ENCODE measurements around the gene KCNG2. TPM values are rescaled to one million over a fixed set of nuclear protein-coding genes. Genes with fewer than 3 reads are reported as not detected.

The KCNG2 gene
- total RNA-seq, 2 experiments from 2014 or later = not detected

DNA sequence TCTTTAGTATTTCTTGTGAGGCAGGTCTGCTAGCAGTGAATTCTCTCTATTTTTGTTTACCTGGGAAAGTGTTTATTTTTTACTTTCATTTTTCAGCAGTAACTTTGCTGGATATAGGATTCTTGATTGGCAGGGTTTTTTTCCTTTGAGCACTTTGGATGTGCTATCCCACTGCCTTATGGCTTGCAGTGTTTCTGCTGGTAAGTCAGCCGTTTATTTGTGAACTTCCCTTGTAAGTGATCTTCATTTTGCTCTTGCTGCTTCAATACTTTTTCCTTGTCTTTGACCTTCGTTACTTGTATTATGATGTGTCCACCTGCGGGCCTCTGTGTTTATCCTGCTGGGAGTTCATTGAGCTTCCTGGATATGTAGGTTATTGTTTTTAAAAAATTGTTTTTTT lies 99.0 kb downstream of the KCNG2 start:
- H3K4me1 Mint-ChIP-seq = peaks cover 3% of the 10 kb centered on the region
- no peak overlapping the region for H3K4me3 Mint-ChIP-seq
- H3K36me3 Mint-ChIP-seq = peaks cover 6% of the 10 kb centered on the region
- H3K27me3 Mint-ChIP-seq = no peaks in the 10 kb centered on the region
- H3K9me3 Mint-ChIP-seq = peaks cover 49% of the 10 kb centered on the region
- no peak for DNase-seq
- no peak overlapping the region for H3K27ac Mint-ChIP-seq

DNA sequence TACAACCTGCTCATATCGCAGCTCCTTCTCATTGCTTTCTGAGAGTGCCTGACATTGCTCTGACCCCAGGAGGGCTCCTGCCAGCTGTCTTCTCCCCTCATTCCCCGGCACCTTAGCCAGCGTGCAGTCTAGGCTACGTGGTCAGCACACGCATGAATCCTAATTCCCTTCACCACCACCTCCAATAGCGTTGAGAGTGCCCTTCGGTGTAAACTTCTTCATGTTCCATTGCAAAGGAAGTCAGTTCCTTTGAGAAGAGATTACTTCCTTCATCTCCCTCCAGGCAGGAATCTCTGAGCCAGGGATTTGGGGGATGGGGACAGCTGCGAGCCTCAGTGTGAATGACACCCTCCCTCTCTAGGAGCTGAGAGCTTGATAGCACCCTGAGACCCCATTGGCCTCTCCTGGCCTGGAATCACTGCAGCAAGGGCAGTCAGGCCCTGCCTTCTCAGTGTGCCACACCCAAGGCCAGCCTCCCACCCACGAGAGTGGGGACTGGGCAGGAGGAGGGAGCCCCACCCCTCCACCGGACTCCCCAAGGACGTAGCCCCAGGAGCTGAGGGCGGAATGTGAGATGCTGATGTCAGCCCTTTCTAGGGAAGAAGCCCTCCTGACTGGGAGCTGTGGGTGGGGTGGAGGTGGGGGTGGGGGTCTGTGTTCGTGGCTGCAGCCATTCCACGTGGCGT lies 100.3 kb downstream of the KCNG2 start:
- H3K27me3 Mint-ChIP-seq = no peaks in the 10 kb centered on the region
- peaks cover 3% of the 10 kb centered on the region for H3K4me1 Mint-ChIP-seq
- H3K36me3 Mint-ChIP-seq = peaks cover 14% of the 10 kb centered on the region
- H3K27ac Mint-ChIP-seq = no peak overlapping the region
- H3K9me3 Mint-ChIP-seq = peaks cover 40% of the 10 kb centered on the region
- no peak overlapping the region for H3K4me3 Mint-ChIP-seq
- no peak for DNase-seq

DNA sequence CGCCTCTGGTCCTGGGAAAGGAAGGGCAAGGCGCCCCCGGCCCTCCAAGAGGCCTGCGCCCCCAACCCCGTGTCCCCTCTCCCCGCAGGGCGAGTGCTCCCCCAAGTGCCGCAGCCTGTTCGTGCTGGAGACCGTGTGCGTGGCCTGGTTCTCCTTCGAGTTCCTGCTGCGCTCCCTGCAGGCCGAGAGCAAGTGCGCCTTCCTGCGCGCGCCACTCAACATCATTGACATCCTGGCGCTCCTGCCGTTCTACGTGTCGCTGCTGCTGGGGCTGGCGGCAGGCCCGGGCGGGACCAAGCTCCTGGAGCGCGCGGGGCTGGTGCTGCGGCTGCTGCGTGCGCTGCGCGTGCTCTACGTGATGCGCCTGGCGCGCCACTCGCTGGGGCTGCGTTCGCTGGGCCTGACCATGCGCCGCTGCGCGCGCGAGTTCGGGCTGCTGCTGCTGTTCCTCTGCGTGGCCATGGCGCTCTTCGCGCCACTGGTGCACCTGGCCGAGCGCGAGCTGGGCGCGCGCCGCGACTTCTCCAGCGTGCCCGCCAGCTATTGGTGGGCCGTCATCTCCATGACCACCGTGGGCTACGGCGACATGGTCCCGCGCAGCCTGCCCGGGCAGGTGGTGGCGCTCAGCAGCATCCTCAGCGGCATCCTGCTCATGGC lies 101.3 kb downstream of the KCNG2 start:
- no peak for DNase-seq
- peaks cover 3% of the 10 kb centered on the region for H3K4me1 Mint-ChIP-seq
- no peak overlapping the region for H3K27ac Mint-ChIP-seq
- no peak overlapping the region for H3K4me3 Mint-ChIP-seq
- peaks cover 31% of the 10 kb centered on the region for H3K9me3 Mint-ChIP-seq
- no peaks in the 10 kb centered on the region for H3K27me3 Mint-ChIP-seq
- peaks cover 14% of the 10 kb centered on the region for H3K36me3 Mint-ChIP-seq

DNA sequence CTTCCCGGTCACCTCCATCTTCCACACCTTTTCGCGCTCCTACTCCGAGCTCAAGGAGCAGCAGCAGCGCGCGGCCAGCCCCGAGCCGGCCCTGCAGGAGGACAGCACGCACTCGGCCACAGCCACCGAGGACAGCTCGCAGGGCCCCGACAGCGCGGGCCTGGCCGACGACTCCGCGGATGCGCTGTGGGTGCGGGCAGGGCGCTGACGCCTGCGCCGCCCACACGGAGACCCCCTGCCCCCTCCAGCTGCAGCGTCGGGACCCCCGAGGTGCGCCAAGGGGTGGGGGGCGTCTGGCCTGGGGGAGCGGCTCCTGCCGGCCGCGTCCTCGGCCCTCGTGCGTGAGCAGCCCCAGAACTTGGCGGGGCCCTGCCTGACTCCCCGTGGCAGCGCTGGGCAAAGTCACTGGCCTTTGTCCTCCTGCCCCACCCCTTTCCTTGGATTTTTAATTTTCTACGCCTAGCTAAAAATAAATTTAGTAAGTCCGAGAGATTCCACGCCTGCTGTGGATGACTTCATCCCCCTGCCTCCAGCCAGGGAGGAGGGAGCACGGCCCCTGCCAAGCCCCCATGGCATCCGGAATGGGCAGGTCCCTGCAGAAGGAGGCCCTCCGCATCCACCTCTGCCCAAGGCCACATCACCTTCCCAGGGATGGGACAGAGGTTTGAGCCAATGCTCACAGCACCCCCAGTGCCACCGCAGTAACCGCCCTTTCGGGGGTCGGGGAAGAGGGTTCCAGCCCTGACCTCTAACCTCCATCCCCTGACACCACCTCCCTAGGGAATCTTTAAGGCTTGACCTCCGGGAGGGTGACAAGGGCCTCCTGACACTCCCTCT lies 102.1 kb downstream of the KCNG2 start:
- Mint-ChIP-seq H3K27me3 (no peaks in the 10 kb centered on the region), H3K4me1 (peaks cover 3% of the 10 kb centered on the region), H3K27ac (no peak overlapping the region), H3K36me3 (peaks cover 14% of the 10 kb centered on the region), H3K4me3 (no peak overlapping the region), H3K9me3 (peaks cover 26% of the 10 kb centered on the region)
- DNase-seq = no peak

DNA sequence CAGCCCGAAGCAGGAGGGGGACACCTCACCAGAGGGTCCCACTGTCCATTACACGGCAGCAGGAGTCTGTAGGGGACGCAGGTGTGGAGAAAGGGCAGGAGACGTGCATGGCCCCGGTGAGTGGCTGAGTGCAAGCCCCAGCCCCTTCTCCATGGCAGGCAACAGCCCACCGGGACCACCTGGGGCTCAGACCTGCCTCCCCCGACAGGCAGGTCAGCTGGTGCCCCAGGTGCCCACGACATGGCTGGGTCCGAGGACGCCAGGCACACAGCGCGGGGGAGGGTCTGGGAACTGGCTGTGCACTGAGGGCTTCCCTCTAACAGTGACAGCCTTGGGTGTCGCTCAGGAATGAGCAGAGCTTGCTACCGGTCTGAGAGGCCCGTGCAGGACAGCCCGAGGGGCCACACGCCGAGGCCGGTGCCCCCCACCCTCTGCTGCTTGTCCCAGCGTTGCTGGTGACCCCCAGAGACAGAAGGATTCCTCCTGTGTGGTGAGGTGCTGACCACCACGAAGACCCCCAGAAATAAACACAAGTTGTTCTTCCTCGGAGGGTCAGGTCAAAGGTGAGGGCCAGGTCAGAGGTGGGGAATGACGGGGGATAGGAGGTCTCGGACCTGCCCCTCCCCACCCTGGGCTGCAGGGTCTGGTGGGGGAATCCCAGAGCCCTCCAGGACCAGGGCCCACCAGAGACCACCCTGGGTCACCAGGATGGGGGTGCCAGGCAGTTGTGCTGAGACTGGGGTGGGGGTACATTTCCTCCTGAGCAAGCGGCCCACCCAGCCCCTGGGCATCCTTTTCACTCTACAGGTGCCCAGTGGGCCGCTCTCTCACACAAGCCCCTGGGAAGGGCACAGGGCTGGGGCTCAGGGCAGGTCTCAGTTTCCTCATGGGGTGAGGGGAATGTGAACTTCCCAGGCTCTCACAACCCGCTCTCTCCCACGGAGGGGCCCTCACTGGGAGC lies 103.2 kb downstream of the KCNG2 start:
- H3K9me3 Mint-ChIP-seq = peaks cover 18% of the 10 kb centered on the region
- no peak overlapping the region for H3K27ac Mint-ChIP-seq
- no peaks in the 10 kb centered on the region for H3K27me3 Mint-ChIP-seq
- no peak overlapping the region for H3K4me3 Mint-ChIP-seq
- DNase-seq = no peak
- H3K36me3 Mint-ChIP-seq = peaks cover 14% of the 10 kb centered on the region
- peaks cover 8% of the 10 kb centered on the region for H3K4me1 Mint-ChIP-seq

DNA sequence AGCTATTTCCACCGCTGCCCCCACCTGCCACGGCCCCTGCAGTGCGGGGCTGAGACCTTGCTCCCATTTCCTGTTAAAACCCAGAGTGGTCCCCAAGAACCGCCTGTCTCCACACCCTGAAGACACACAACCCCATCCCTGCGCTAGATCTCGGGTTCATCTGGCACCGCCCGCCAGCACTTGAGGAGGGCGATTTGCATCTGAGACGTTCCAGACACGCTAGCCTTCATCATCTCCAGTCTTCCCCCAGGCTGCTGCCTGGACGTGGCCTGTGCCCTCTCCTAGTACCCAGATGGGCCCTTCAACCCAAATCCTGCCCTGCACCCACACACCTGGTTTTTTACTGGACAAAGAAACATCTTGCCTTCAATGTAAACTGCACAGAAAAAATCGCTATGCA lies 103.9 kb downstream of the KCNG2 start:
- Mint-ChIP-seq H3K4me3 (no peak overlapping the region), H3K4me1 (peaks cover 11% of the 10 kb centered on the region), H3K27me3 (no peaks in the 10 kb centered on the region), H3K27ac (no peak overlapping the region), H3K9me3 (peaks cover 14% of the 10 kb centered on the region), H3K36me3 (peaks cover 14% of the 10 kb centered on the region)
- DNase-seq = no peak

DNA sequence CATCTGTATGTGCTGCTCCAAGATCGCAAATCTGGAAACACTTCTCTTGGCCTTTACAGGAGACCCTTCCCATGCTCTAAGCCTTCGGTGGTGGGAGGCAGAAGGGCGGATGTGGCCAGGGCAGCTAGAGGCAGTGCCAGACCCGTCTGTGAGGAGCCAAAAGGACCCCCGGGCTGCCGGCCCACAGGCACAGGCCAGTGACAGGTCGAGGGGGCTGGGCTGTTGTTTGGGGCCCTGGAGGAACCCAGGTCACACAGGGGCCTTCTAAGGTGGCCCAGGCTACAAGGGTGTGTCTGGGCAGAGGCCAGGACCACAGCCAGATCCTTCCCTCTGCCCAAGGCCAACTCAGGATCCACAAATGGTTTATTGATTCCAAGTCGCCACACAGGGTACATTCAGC lies 104.3 kb downstream of the KCNG2 start:
- no peak overlapping the region for H3K4me3 Mint-ChIP-seq
- no peak overlapping the region for H3K27ac Mint-ChIP-seq
- no peak for DNase-seq
- H3K4me1 Mint-ChIP-seq = peaks cover 11% of the 10 kb centered on the region
- H3K9me3 Mint-ChIP-seq = peaks cover 9% of the 10 kb centered on the region
- H3K36me3 Mint-ChIP-seq = peaks cover 11% of the 10 kb centered on the region
- H3K27me3 Mint-ChIP-seq = no peaks in the 10 kb centered on the region

DNA sequence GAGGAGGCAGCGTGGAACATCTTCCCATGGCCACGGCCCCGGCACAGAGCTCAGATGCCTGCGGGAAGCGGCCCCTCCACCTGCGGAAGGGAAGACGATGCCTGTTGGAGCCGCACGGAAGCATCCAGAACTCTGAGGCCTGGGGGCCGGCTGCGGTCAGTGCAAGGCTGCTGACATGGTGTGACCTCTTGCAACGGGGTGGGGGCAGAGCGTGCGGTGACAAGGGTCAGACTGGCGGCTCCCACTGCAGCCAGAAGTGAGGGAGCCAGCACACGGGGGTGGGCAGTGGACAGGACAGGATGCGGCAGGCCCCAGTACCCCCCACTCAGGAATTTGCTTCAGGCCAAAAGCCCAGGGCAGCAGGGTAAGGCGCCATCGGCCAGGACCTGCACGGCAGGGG lies 104.9 kb downstream of the KCNG2 start:
- Mint-ChIP-seq H3K27me3 (no peaks in the 10 kb centered on the region), H3K9me3 (peaks cover 6% of the 10 kb centered on the region), H3K4me3 (no peak overlapping the region), H3K36me3 (peaks cover 11% of the 10 kb centered on the region), H3K4me1 (peaks cover 8% of the 10 kb centered on the region), H3K27ac (no peak overlapping the region)
- DNase-seq = no peak

DNA sequence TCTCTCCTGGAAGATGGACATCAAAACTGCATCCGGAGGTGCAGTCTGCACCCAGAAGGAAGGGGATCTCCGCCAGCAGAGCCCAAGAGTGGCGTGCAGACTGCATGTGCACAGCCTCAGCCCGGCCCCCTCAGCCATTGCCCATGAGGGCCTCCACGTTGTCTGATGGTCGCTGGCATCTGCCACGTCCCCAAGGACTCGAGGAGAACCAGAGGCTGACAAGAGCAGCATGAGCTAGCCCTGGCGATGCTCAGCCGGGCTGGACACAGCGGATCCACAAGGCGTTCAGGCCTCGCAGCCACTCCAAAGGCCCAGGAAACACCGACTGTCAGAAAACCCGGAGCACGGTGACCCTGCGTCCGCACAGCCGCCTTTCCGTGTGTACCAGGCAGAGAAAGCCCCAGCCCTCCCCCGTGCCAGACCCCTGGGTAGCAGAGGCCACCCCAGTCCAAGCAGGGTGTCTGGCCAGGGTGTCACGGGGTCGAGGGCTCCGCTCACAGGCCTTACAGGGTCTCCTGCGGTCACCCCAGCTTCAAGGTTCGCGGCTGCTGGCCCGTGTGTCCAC lies 105.4 kb downstream of the KCNG2 start:
- H3K36me3 Mint-ChIP-seq = peaks cover 12% of the 10 kb centered on the region
- H3K4me1 Mint-ChIP-seq = peaks cover 7% of the 10 kb centered on the region
- no peak overlapping the region for H3K4me3 Mint-ChIP-seq
- H3K9me3 Mint-ChIP-seq = peaks cover 2% of the 10 kb centered on the region
- no peak overlapping the region for H3K27ac Mint-ChIP-seq
- no peaks in the 10 kb centered on the region for H3K27me3 Mint-ChIP-seq
- no peak for DNase-seq

DNA sequence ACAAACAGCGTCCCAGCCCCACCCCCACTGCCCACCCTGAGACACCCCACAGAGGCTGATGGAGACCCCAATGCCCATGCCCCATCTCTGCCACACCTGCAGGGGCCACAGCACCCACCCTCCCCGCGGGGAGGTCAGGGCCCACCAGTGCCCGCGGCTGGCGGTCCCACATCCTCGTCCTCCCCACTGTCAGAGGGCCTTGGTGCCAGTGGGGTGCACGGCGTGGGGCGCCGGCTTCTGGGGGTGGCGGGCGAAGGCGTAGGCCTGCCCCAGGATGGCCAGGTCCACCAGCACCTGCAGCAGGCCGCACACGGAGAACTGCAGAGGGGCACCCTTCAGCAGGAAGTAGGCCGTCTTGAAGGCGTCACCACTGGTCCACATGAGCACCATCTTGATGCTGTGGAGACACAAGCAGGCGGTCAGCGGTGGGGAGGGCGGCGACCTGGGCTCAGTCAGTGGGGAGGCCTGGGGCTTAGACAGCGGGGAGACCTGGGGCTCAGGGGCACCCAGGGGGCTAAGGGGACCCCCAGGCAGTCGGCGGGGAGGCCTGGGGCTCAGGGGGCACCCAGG lies 106.1 kb downstream of the KCNG2 start:
- Mint-ChIP-seq H3K9me3 (no peaks in the 10 kb centered on the region), H3K27me3 (no peaks in the 10 kb centered on the region), H3K36me3 (peaks cover 16% of the 10 kb centered on the region), H3K27ac (no peak overlapping the region), H3K4me3 (no peak overlapping the region), H3K4me1 (peaks cover 7% of the 10 kb centered on the region)
- DNase-seq = no peak

DNA sequence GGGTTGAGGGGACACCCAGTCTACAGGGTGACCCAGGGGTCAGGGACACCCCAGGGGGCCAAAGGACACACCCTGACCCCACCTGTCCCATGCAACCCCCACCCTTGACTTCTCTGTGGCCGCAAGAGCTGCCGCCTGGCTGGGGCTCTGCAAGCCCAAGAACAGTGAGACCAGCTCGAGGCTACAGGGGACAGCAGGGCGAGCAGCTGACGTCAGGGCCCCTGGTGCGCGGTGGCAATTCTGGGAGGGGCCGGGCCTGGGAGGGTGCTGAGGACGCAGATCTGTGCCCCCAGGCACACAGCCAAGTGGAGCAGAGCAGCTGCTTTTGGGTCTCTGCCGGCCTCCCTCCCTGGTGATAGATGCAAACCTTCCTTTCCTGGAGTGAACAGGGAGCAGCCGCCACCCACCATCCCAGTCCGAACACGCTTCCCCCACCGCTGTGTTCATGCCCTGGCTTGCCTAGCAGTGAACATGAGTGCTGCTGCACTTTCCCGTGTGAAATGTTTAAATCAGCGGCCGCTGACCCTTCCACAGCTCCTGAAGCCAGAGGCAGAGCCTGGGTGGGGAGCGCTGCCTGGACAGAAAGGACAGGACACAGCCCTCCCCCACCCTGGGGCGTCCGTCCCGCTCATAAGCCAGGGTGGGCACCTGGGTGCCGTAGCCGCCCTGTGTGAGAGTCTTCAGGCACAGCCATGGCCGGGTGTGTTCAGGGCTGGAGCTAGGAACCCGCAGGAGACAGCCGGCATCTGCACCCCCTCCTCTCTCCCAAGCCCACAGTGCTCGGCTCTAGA lies 106.8 kb downstream of the KCNG2 start:
- DNase-seq = no peak
- H3K4me1 Mint-ChIP-seq = peaks cover 10% of the 10 kb centered on the region
- no peak overlapping the region for H3K27ac Mint-ChIP-seq
- H3K36me3 Mint-ChIP-seq = peaks cover 19% of the 10 kb centered on the region
- no peak overlapping the region for H3K4me3 Mint-ChIP-seq
- H3K27me3 Mint-ChIP-seq = no peaks in the 10 kb centered on the region
- H3K9me3 Mint-ChIP-seq = no peaks in the 10 kb centered on the region

DNA sequence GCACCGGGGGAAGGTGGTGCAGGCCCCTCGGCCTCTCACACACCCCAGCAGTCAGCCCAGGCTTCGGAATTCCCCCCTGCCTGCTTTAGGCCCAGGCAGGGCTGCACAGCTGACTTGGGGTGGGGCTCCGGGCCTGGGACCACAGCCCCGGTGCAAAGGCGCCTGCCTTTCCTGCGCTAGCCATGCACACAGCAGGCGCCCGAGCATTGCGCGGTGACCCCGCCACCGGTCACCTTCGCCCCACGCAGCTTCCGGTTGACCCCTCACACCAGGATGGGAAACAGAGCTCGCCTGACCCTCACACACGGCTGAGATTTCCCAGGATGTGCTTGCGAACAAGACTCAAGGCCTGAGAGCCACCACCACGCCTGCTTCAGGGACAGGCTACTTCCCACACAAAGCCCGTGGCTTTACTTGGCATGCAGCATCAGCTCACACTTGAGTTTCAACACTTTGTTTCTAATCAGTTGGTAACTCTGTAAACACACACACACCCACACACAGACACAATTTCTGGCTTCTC lies 107.7 kb downstream of the KCNG2 start:
- peaks cover 12% of the 10 kb centered on the region for H3K4me1 Mint-ChIP-seq
- H3K27ac Mint-ChIP-seq = peak overlapping the region; percentile 39
- H3K9me3 Mint-ChIP-seq = no peaks in the 10 kb centered on the region
- DNase-seq = no peak
- H3K36me3 Mint-ChIP-seq = peaks cover 21% of the 10 kb centered on the region
- no peaks in the 10 kb centered on the region for H3K27me3 Mint-ChIP-seq
- H3K4me3 Mint-ChIP-seq = no peak overlapping the region

DNA sequence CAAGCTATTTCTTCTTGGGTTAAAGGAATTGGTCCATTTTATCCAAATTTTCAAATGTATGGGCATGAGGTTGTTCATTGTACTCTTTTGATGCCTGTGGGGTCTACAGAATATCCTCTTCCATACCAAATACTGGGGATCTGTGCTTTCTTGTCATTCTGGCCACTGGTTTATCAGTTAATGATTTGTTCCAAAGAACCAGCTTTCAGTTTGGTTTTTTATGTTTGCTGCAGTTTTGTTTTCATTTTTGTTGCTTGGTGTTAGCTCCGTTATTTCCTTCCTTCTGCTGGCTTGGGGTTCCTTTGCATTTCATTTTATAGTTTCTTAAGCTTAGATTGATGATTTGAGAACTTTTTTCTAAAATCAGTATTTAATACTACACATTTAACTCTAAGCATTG lies 108.3 kb downstream of the KCNG2 start:
- no peaks in the 10 kb centered on the region for H3K27me3 Mint-ChIP-seq
- H3K4me3 Mint-ChIP-seq = peak overlapping the region; percentile 11
- H3K4me1 Mint-ChIP-seq = peaks cover 17% of the 10 kb centered on the region
- no peak for DNase-seq
- no peaks in the 10 kb centered on the region for H3K9me3 Mint-ChIP-seq
- H3K36me3 Mint-ChIP-seq = peaks cover 22% of the 10 kb centered on the region
- H3K27ac Mint-ChIP-seq = peak overlapping the region; percentile 39
